ENCODE data around the gene TMEM53.

DNA sequence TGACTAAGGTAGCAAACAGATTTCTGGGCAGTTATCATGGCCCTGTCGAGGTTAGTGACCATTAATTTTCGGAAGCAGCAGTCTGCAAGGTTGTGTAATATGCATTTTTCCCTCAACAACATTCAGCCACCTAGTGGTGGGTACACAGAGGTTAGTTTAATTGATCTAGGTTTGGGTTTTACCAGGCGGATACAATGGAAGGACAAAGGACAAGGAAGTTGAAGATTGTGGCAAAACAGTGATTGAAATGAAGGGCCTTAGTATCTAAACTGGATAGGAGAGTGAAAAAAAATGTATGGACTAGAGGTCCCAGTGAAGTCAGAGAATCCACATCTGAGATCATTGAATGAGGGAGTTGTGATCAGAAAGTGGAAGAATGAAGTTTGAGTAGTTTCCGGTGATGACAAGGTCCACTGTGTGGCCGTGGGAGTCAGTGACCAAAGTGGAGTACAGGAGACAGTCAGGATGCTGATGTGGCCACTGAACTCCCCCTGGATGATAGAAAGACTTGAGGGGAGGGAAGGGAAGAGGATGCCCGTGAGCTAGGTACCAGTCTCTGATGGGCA lies 3.0 kb upstream of the TMEM53 start:
- no peak for TF ChIP-seq POLR2A (IDR thresholded peaks at IDR 0.05)
- peak in 9 of 12 donors; percentile 20 to 45 (median 30) for TF ChIP-seq CTCF (IDR thresholded peaks at IDR 0.05)

All from heart left ventricle (tissue), 13 donors.